HEK293 (cell line): Measurements from ENCODE around the gene PARD3.

ENCODE experiments used
- CTCF ChIA-PET: fragments of 350-600 bp; formaldehyde crosslinking; extraction: SDS; loops from one replicate; lab custom pipeline; 2021; ENCODE audit warnings: antibody characterized with exemption; lab: Yijun Ruan, JAX
- POLR2A ChIA-PET: fragments of 300-600 bp; formaldehyde crosslinking; extraction: SDS; loops from one replicate; lab custom pipeline; 2020; ENCODE audit warnings: antibody characterized with exemption, inconsistent platforms; lab: Yijun Ruan, JAX
- H3K27ac ChIP-seq: fragments of 200-500 bp; sonication (Bioruptor generic); 2 replicates; pipeline ENCODE4 v1.5.1; 2014; ENCODE audit warnings: low read depth, low read length, control low read depth, inconsistent platforms; ENCODE audit errors: extremely low read depth
- H3K36me3 ChIP-seq, 2 experiments: fragments of 200-500 bp in 1 of 2; sonication (Bioruptor generic) in 1 of 2; 1 replicate in 1 of 2; 2 replicates in 1 of 2; pipeline ENCODE4 v1.5.1; 2014 to 2017; ENCODE audit warnings: inconsistent platforms in 2 of 2, low read length in 2 of 2; ENCODE audit not compliant: control insufficient read depth in 2 of 2, insufficient read depth in 1 of 2
- H3K4me1 ChIP-seq: fragments of 200-500 bp; sonication (Bioruptor generic); 2 replicates; pipeline ENCODE4 v1.5.1; 2014; ENCODE audit warnings: mild to moderate bottlenecking, low read length, inconsistent platforms; ENCODE audit not compliant: control insufficient read depth, insufficient read depth
- H3K4me3 ChIP-seq: 2 replicates; pipeline ENCODE4 v1.5.1; 2011; ENCODE audit warnings: low read depth, mild to moderate bottlenecking, control low read depth, low read length, moderate library complexity
- H3K9me3 ChIP-seq: fragments of 200-500 bp; sonication (Bioruptor generic); 2 replicates; pipeline ENCODE4 v1.5.1; 2014; ENCODE audit warnings: low read depth, low read length, inconsistent platforms; ENCODE audit not compliant: control insufficient read depth, insufficient read depth
- GLIS1 ChIP-seq: fragments of 450-650 bp; formaldehyde crosslinking; IDR thresholded peaks from 2 replicates; pipeline ENCODE4 v1.5.1; 2016; ENCODE audit warnings: missing biosample characterization, missing genetic modification characterization
- GLIS2 ChIP-seq: fragments of 450-650 bp; formaldehyde crosslinking; IDR thresholded peaks from 2 replicates; pipeline ENCODE4 v1.5.1; 2016; ENCODE audit warnings: missing biosample characterization, missing genetic modification characterization
- HOXC10 ChIP-seq: sonication (generic); formaldehyde crosslinking; IDR thresholded peaks from 2 replicates; pipeline ENCODE4 v1.8.1; 2023; ENCODE audit warnings: mild to moderate bottlenecking, missing genetic modification reagents
- KLF1 ChIP-seq: fragments of 450-650 bp; formaldehyde crosslinking; IDR thresholded peaks from 2 replicates; pipeline ENCODE4 v1.5.1; 2016; ENCODE audit warnings: missing biosample characterization, missing genetic modification characterization
- KLF8 ChIP-seq: fragments of 450-650 bp; formaldehyde crosslinking; IDR thresholded peaks from 2 replicates; pipeline ENCODE4 v1.5.1; 2016; ENCODE audit warnings: missing biosample characterization, missing genetic modification characterization
- MZF1 ChIP-seq: fragments of 450-650 bp; formaldehyde crosslinking; IDR thresholded peaks from 2 replicates; pipeline ENCODE4 v1.5.1; 2017; ENCODE audit warnings: missing biosample characterization, missing genetic modification characterization, borderline replicate concordance
- TRIM28 ChIP-seq: IDR thresholded peaks from 2 replicates; pipeline ENCODE4 v1.6.1; 2011; ENCODE audit warnings: low read length, control low read depth, borderline replicate concordance
- YY2 ChIP-seq: fragments of 450-650 bp; formaldehyde crosslinking; IDR thresholded peaks from 2 replicates; pipeline ENCODE4 v1.5.1; 2016; ENCODE audit warnings: missing biosample characterization, missing genetic modification characterization
- ZBTB7A ChIP-seq: fragments of 450-650 bp; formaldehyde crosslinking; IDR thresholded peaks from 2 replicates; pipeline ENCODE4 v1.5.1; 2016; ENCODE audit warnings: low read depth, missing biosample characterization, missing genetic modification characterization
- ZBTB8A ChIP-seq: fragments of 450-650 bp; formaldehyde crosslinking; IDR thresholded peaks from 2 replicates; pipeline ENCODE4 v1.5.1; 2016; ENCODE audit warnings: missing biosample characterization, missing genetic modification characterization
- ZFP69B ChIP-seq: fragments of 450-650 bp; formaldehyde crosslinking; IDR thresholded peaks from 2 replicates; pipeline ENCODE4 v1.5.1; 2016; ENCODE audit warnings: missing biosample characterization, missing genetic modification characterization
- ZNF114 ChIP-seq: fragments of 450-650 bp; formaldehyde crosslinking; IDR thresholded peaks from 2 replicates; pipeline ENCODE4 v1.5.0; 2017; ENCODE audit warnings: missing biosample characterization, missing genetic modification characterization
- ZNF133 ChIP-seq: fragments of 450-650 bp; formaldehyde crosslinking; IDR thresholded peaks from 2 replicates; pipeline ENCODE4 v1.5.1; 2016; ENCODE audit warnings: missing biosample characterization, missing genetic modification characterization
- ZNF211 ChIP-seq: fragments of 450-650 bp; formaldehyde crosslinking; IDR thresholded peaks from 2 replicates; pipeline ENCODE4 v1.5.1; 2016; ENCODE audit warnings: low read depth, missing biosample characterization, missing genetic modification characterization
- ZNF560 ChIP-seq: fragments of 450-650 bp; formaldehyde crosslinking; IDR thresholded peaks from 2 replicates; pipeline ENCODE4 v1.5.1; 2017; ENCODE audit warnings: missing biosample characterization, missing genetic modification characterization, borderline replicate concordance
- ZNF600 ChIP-seq: fragments of 450-650 bp; formaldehyde crosslinking; IDR thresholded peaks from 2 replicates; pipeline ENCODE4 v1.5.1; 2016; ENCODE audit warnings: missing biosample characterization, missing genetic modification characterization
- ZNF626 ChIP-seq: fragments of 450-650 bp; sonication (Bioruptor Pico); formaldehyde crosslinking; IDR thresholded peaks from 2 replicates; pipeline ENCODE4 v1.5.1; 2018; ENCODE audit warnings: missing biosample characterization, missing genetic modification characterization, inconsistent platforms
- ZNF654 ChIP-seq: fragments of 450-650 bp; formaldehyde crosslinking; IDR thresholded peaks from 2 replicates; pipeline ENCODE4 v1.5.1; 2016; ENCODE audit warnings: low read depth, missing biosample characterization, missing genetic modification characterization
- ZNF677 ChIP-seq: fragments of 450-650 bp; IDR thresholded peaks from 2 replicates; pipeline ENCODE4 v1.5.0; 2018; ENCODE audit warnings: missing biosample characterization, mild to moderate bottlenecking, missing genetic modification characterization, moderate library complexity
- ZNF792 ChIP-seq: fragments of 450-650 bp; formaldehyde crosslinking; IDR thresholded peaks from 2 replicates; pipeline ENCODE4 v1.5.1; 2016; ENCODE audit warnings: missing biosample characterization, missing genetic modification characterization
- ZXDB ChIP-seq: fragments of 450-650 bp; formaldehyde crosslinking; IDR thresholded peaks from 2 replicates; pipeline ENCODE4 v1.5.1; 2016; ENCODE audit warnings: missing biosample characterization, missing genetic modification characterization
- TF ChIP-seq, protein P1 (sequence below): fragments of 450-650 bp; formaldehyde crosslinking; IDR thresholded peaks from 2 replicates; pipeline ENCODE4 v1.5.1; 2016; ENCODE audit warnings: missing biosample characterization, missing genetic modification characterization
- TF ChIP-seq, protein P2 (sequence below): fragments of 450-650 bp; formaldehyde crosslinking; IDR thresholded peaks from 2 replicates; pipeline ENCODE4 v1.5.1; 2017; ENCODE audit warnings: missing biosample characterization, missing genetic modification characterization
- TF ChIP-seq, protein P3 (sequence below): fragments of 450-650 bp; formaldehyde crosslinking; IDR thresholded peaks from 2 replicates; pipeline ENCODE4 v1.5.1; 2017; ENCODE audit warnings: missing biosample characterization, missing genetic modification characterization

The PARD3 gene

DNA sequence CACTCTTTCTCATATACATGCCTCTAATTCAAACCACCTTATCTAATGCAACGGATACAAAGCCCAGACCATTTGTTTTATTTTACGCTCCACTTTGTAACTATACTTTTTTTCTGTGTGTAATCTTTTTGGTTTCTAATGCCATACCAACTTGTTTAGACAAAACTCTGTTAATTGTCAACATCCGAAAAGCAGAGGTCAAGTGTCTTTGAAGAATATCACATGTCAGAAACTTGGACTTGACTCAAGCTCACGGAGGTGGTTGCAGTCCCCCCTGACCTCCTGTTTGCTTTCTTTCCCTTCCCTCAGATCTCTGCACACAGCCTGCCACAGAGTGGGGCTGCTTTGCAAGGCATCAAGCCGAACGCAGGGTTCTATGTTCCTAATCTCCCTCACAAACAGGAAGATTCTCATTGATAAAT lies 698.9 kb downstream of the PARD3 start:
- Histone ChIP-seq H3K9me3 (no peaks in the 10 kb centered on the region), H3K27ac (no peak overlapping the region)
- POLR2A ChIA-PET = no interaction called here
- CTCF ChIA-PET = interaction anchor here (0.7 kb wide), 1 partner anchor 1042 kb away, joined by 4 read pairs; no protein-coding TSS in a partner anchor
- TF ChIP-seq ZFP69B (no peak), GLIS1 (tag by site-specific recombination) (peak; percentile 33; the same call in 1 of the 2 replicates), ZNF654 (tag by site-specific recombination) (peak; percentile 16; the same call in 1 of the 2 replicates), ZNF114 (tag by site-specific recombination) (no peak)
- TF ChIP-seq, protein P1, sequence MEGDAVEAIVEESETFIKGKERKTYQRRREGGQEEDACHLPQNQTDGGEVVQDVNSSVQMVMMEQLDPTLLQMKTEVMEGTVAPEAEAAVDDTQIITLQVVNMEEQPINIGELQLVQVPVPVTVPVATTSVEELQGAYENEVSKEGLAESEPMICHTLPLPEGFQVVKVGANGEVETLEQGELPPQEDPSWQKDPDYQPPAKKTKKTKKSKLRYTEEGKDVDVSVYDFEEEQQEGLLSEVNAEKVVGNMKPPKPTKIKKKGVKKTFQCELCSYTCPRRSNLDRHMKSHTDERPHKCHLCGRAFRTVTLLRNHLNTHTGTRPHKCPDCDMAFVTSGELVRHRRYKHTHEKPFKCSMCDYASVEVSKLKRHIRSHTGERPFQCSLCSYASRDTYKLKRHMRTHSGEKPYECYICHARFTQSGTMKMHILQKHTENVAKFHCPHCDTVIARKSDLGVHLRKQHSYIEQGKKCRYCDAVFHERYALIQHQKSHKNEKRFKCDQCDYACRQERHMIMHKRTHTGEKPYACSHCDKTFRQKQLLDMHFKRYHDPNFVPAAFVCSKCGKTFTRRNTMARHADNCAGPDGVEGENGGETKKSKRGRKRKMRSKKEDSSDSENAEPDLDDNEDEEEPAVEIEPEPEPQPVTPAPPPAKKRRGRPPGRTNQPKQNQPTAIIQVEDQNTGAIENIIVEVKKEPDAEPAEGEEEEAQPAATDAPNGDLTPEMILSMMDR (tag by site-specific recombination) = peak; percentile 45
- TF ChIP-seq, protein P2, sequence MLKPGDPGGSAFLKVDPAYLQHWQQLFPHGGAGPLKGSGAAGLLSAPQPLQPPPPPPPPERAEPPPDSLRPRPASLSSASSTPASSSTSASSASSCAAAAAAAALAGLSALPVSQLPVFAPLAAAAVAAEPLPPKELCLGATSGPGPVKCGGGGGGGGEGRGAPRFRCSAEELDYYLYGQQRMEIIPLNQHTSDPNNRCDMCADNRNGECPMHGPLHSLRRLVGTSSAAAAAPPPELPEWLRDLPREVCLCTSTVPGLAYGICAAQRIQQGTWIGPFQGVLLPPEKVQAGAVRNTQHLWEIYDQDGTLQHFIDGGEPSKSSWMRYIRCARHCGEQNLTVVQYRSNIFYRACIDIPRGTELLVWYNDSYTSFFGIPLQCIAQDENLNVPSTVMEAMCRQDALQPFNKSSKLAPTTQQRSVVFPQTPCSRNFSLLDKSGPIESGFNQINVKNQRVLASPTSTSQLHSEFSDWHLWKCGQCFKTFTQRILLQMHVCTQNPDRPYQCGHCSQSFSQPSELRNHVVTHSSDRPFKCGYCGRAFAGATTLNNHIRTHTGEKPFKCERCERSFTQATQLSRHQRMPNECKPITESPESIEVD = peak; percentile 75
- TF ChIP-seq, all 188 proteins: peak for 4
- Histone ChIP-seq H3K4me1 (peaks cover 10% of the 10 kb centered on the region), H3K4me3 (no peak overlapping the region), H3K36me3 (no peaks in the 10 kb centered on the region)

DNA sequence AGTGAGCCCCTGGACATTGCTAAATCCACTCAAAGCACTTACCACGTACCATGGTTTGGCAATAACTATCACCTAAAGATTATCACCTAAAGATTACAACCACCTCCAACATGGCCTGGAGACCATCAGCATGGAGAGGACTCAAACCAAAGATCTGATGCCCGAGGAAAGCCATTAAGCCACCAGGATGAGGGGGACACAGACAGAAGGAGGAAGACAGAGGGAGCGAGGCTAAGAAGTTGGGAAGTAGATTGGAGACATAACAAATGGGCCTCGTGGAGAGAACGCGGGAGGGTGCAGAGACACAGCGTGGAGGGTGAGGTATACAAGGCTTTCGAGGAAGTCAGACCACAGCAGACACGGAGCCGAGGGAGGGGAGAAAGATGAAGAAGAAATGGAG lies 700.2 kb downstream of the PARD3 start:
- no peak for TF ChIP-seq ZBTB7A (tag by site-specific recombination)
- TF ChIP-seq ZNF792 (tag by site-specific recombination) = no peak
- no peak for TF ChIP-seq ZBTB8A (tag by site-specific recombination)
- no peak for TF ChIP-seq ZNF677 (tag by site-specific recombination)
- TF ChIP-seq GLIS2 (tag by site-specific recombination) = no peak
- no peak for TF ChIP-seq ZNF211 (tag by site-specific recombination)
- TF ChIP-seq ZNF560 (tag by site-specific recombination) = no peak
- no peak for TF ChIP-seq KLF1 (tag by site-specific recombination)
- no peak for TF ChIP-seq HOXC10 (CRISPR knock-in tag)
- no peak for TF ChIP-seq MZF1 (tag by site-specific recombination)
- TF ChIP-seq ZNF626 (tag by site-specific recombination) = no peak
- TF ChIP-seq ZXDB (tag by site-specific recombination) = no peak
- H3K36me3 ChIP-seq = peaks cover 0 to 6% of the 10 kb centered on the region in 2 experiments; a peak in 1 of 3 replicates

DNA sequence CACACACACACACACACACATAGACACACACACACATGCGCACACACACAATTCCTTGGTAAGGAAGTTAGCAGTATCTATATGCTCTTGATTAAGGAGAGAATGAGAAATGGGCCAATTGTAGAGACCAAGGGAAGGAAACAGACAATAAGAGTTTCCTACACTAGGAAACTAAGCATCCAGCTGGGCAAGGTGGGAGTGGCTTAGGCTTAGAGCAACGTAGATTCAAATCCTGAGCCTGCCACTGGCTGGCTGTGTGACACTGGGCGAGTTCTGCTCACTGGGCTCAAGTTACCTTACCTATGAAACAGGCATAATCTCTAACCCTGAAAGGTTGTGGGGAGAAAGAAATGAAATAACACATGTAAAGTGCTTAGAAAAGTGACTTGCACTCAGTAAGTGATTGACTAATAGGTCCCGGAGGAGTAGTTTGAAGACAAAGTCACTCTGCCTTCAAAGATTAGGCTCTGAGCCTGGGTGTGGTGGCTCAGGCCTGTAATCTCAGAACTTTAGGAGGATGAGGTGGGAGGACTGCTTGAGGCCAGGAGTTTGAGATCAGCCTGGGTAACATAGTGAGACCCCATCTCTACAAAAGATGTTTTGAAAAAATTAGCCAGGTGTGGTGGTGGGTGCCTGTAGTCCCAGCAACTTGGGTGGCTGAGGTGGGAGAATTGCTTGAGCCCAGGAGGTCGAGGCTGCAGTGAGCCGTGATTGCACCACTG lies 701.4 kb downstream of the PARD3 start:
- POLR2A ChIA-PET = no interaction called here
- Histone ChIP-seq H3K27ac (no peak overlapping the region), H3K4me1 (peaks cover 7% of the 10 kb centered on the region; the same call in 1 of the 2 replicates), H3K9me3 (no peaks in the 10 kb centered on the region), H3K4me3 (no peak overlapping the region), H3K36me3 (peaks cover 0 to 6% of the 10 kb centered on the region in 2 experiments; a peak in 1 of 3 replicates)
- TF ChIP-seq KLF8 (tag by site-specific recombination) = no peak
- 0 out of 2 replicates have a peak, but pooled peaks have one; percentile 10 for TF ChIP-seq ZNF600 (tag by site-specific recombination)
- TF ChIP-seq ZNF133 (tag by site-specific recombination) = no peak
- TF ChIP-seq, protein P3, sequence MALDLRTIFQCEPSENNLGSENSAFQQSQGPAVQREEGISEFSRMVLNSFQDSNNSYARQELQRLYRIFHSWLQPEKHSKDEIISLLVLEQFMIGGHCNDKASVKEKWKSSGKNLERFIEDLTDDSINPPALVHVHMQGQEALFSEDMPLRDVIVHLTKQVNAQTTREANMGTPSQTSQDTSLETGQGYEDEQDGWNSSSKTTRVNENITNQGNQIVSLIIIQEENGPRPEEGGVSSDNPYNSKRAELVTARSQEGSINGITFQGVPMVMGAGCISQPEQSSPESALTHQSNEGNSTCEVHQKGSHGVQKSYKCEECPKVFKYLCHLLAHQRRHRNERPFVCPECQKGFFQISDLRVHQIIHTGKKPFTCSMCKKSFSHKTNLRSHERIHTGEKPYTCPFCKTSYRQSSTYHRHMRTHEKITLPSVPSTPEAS (tag by site-specific recombination) = peak; percentile 51; the same call in 1 of the 2 replicates
- no peak for TF ChIP-seq GLIS2 (tag by site-specific recombination)
- no peak for TF ChIP-seq ZNF792 (tag by site-specific recombination)
- TF ChIP-seq TRIM28 = 0 out of 2 replicates have a peak, but pooled peaks have one; percentile 20
- TF ChIP-seq YY2 = no peak
- TF ChIP-seq, protein P2 = peak; percentile 44; the same call in 1 of the 2 replicates
- CTCF ChIA-PET = no interaction called here

More for the DNA sequence above, 700.2 kb downstream of the PARD3 start:
- H3K9me3 ChIP-seq = no peaks in the 10 kb centered on the region
- no peak overlapping the region for H3K27ac ChIP-seq
- CTCF ChIA-PET = no interaction called here
- POLR2A ChIA-PET = no interaction called here
- no peak overlapping the region for H3K4me3 ChIP-seq
- peaks cover 7% of the 10 kb centered on the region; the same call in 1 of the 2 replicates for H3K4me1 ChIP-seq
